Urothelium cell line (cell line): ENCODE measurements around the gene UBAC2.

Experiments used
- DNase-seq: peaks from one replicate; pipeline ENCODE4 v3.0.0; 2011; ENCODE audit warnings: low spot score, mixed read lengths
- FAIRE-seq: peaks from 2 replicates; lab custom pipeline; 2011; peaks lifted over from hg19 to GRCh38; lab: Jason Lieb, UNC

UBAC2 gene

DNA sequence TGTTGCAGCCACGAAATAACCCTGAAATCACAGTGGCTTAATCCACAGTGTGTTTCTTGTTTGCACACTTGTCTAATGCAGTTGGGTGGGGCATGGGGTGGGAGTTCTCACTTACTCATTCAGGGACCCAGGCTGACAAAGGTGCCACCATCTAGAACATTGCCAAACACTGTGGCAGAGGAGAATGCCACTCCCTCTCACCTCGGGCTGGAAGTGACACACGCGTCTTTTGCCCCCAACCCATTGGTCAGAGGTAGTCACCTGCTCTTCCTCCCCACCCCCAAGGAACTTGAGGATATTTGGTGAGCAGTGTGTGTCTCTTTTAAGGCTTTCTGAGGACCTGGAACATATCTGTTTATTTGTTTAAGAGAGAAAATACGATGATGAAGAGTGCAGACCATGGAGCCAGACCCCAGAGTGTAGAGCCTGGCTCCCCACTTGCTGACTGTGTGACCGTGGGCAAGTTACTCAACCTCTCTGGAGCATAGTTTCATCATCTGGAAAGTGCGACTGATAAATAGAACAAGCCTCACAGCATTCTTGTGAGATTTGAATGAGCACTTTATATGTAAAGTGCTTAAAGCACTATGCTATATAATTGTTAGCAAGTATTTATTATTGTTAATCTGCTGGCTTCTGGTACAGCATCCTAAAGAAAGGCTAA, 89.2 kb downstream of the UBAC2 start:
- no peak for DNase-seq
- no peak for FAIRE-seq

DNA sequence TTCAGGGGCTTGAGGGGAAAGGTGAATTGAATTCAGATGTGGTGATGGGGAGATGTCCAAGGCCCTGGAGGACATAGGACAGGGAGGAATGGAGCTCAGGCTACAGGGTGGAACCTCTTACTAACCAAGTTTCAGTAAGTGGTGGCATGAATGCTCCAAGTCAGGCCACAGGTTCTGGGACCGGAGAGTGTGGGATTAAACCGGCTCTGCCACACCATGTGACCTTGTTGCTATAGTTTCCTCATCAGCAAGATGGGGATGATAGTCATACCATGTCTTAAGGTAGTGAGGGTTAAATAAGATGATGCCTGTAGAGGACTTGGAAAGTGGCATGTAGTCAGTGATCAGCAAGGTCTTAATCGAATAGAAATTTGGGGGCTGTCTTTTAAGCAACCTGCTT, 90.2 kb downstream of the UBAC2 start:
- FAIRE-seq (no peak), DNase-seq (no peak)

DNA sequence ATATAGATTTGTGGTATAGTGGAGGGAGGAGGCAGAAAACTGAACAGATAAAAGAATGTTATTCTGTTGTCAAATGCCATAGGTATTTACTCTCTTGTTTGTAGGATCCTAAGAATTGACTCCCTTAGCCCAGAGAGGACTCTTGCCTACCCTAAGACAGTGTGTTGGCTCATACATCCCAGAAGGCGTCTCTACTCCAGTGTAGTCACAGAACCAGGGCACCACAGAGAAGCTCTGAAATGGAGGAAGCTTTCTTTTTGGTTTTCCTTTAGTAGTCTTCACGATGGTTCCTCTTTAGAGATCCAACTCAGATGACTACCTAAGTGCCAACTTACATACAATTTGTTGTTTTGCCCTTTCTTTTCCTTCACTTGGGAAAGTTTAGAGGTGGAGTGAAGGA, 92.5 kb downstream of the UBAC2 start:
- DNase-seq: no peak
- FAIRE-seq: no peak

- FAIRE-seq (no peak), DNase-seq (no peak)
These were observed 93.5 kb downstream of the UBAC2 start for GRCh38 chr13:99294198-99294597.

DNA sequence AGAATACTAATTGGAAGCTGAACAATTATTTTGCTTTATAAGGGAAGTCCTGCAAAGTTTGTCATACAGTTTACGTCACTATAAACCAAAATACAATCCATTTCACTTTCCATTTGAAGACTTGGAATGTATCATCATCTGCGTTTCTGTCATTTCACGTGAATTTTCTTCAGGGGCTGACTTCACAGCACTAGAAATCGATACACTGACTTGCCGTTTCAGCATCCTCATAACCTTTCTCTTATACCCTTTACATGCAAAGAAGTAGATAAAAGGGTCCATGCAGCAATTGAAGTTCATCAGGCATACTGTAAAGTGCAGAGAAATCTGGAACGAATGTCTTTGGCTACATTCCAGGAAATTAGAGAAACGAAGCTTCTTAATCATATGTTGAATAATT, 94.3 kb downstream of the UBAC2 start:
- FAIRE-seq (no peak), DNase-seq (no peak)

DNA sequence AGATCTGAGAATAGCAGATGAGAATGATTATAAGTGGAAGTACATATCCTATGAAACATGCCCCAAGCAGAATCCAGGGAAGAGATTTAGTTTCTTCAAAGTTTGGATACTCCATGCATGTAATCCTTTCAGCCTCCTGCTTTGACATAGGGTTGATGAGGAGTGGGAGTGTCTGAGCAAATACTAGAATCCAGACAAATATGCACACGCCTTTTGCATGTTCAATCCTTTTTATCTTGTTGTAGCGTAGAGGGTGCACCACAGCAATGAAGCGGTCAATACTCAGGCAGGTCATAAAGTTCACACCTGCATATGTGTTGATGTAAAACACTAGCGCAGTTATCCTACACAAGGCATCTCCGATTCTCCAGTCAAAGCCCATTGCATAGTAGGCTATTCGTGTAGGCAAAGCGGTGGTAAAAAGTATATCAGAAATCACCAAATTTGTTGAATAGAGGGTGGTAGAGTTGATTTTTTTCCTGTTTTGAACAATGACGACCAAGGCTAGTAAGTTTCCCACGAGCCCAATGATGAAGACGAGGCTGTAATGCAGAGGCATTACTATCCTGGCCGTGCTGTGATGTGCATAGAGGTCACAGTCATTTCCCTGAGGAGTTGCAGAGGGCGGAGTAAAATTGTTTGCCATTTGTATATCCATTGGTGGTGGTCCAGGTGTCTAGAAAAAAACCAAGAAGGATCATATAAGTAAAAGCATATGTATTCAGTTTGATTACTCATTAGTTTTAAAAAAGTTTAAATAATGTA, 95.0 kb downstream of the UBAC2 start:
- FAIRE-seq: no peak
- no peak for DNase-seq

DNA sequence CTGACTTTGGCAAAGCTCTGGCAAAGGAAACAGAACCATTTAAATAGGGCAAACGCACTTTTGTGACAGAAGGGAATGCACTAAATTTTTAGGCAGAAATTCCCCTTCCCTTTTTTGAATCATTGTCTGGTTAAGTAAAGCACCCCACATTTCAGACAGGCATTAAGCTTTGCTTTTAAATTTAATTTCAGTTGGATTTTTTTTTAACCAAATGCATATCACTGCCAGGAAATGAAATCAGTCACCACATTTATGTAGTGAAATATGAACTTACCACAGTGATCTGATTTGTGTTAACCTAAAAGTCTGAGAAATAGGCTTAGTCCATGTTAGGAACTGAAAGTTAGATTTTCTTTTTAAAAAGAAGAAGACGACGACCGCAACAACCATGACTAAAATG, 95.7 kb downstream of the UBAC2 start:
- FAIRE-seq (no peak), DNase-seq (no peak)

- FAIRE-seq (no peak), DNase-seq (no peak)
These were observed 96.7 kb downstream of the UBAC2 start for GRCh38 chr13:99297331-99297730.

GRCh38 chr13:99298056-99298455, 97.4 kb downstream of the UBAC2 start:
- DNase-seq: no peak
- no peak for FAIRE-seq

- FAIRE-seq (no peak), DNase-seq (no peak)
These were observed 98.7 kb downstream of the UBAC2 start for GRCh38 chr13:99299256-99299919.

DNA sequence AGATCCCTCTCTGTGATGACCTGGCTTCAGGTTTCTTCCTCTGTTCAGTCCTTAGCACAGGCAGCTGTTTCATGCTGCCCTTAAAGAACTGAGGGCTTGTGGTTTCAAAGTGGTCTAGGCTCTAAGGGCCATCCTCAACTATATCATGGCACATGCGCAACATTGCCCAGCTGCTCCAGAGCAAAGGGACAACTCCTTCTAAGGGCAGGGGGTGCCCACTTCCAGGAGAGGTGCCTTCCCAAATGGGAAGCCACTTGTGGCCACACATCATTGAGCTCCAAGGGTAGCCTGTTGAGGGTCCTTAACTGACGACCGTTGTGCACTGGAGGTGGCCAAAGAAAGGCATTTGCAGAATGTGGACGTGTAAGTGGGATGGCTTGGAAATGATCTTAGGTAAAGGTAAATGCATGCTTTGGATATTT, 99.3 kb downstream of the UBAC2 start:
- no peak for DNase-seq
- FAIRE-seq: no peak

GRCh38 chr13:99301056-99301838, 100.6 kb downstream of the UBAC2 start:
- no peak for FAIRE-seq
- DNase-seq: no peak

- FAIRE-seq (no peak), DNase-seq (no peak)
These were observed 101.4 kb downstream of the UBAC2 start for GRCh38 chr13:99301913-99302636.

DNA sequence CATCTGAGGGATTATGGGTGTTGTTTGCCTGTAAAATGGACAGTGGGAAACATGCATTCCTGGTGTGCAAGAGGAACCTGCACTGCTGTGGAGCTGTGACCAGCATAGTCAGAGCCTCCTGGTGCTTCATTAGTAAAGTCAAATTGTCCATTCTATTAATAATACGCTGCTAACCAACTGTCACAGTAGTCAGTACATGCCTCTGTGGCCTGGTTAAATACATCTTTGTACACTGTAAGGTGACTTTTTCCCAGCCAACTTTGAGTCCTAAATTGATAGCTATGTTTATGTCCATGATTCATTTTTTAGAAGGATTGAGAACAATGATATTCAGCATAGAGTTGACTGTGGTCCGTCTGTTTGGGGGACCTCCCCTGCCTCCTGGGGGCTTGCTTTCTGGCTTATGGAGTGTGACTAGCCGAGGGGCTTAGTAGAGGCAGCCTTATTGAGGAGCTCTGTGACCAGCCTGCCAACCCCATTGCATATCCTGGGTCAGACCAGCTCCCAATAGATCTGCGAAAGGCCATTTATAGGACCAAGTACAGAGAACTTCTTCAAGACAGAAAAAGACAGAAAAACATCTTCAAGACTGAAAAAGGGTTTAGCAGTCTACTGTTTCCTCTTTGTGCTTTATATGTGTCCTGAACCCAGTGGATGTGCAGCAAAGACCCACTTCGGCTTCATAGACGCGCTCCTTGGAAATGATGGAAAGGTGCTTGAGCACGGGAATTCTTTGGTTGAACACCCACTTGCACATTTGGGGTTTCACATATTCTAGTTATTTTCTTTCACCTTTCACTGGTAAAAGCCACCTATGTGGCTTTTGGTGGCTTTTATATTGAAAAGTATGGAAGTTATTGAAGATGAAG, 102.2 kb downstream of the UBAC2 start:
- FAIRE-seq: no peak

GRCh38 chr13:99303863-99304521, 103.3 kb downstream of the UBAC2 start:
- DNase-seq: no peak
- FAIRE-seq: no peak

More for the DNA sequence above, 102.2 kb downstream of the UBAC2 start:
- no peak for DNase-seq

GRCh38 chr13:99304541-99304940, 103.9 kb downstream of the UBAC2 start:
- no peak for DNase-seq
- no peak for FAIRE-seq

- DNase-seq (no peak), FAIRE-seq (no peak)
These were observed 104.5 kb downstream of the UBAC2 start for GRCh38 chr13:99305158-99305557.

- DNase-seq (no peak), FAIRE-seq (no peak)
These were observed 104.9 kb downstream of the UBAC2 start for GRCh38 chr13:99305566-99305965.

GRCh38 chr13:99307247-99307646, 106.6 kb downstream of the UBAC2 start, which contains the start of gene GPR183:
Gene GPR183 (minus strand): TSS chr13:99307399. CDS start chr13:99296145, 11,254 bp downstream.
- DNase-seq (no peak), FAIRE-seq (no peak)
